ENCODE data around the gene NUDT1.

NUDT1 gene

DNA sequence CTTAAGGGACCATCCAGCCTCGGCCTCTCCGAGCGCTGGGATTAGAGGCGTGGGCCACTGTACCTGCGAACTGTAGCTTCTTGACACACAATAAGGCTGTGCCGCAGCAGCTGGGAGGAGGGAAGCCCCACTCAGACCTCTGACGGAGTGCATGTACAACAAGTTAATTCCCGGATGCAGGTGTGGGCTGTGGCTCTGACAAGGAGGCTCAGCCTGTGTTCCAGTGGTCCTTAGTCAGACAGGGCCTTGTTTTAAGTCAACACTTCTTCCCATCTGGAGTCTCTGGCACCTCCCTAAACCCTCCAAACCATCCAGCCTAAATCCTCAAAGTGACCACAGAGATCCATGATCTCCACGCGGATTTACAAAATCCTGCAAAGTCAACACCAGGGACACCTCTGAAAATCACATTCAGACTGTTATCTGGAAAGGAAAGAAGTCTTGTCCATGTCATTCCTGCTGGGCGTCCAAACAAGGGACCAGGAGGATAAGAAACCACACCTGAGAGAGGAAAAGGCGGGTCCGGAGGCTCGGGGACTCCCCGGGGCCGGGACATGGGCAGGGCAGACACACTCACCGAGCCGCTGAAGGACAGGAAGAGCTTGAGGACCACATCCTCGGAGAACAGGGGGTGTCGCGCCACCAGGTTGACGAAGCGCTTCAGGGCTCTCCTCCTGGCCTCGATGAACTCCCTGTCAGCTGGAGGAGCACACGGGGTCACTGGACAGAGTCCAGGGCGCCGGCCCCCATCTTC, 29.4 kb downstream of the NUDT1 start:
- DNase-seq = no peak

DNA sequence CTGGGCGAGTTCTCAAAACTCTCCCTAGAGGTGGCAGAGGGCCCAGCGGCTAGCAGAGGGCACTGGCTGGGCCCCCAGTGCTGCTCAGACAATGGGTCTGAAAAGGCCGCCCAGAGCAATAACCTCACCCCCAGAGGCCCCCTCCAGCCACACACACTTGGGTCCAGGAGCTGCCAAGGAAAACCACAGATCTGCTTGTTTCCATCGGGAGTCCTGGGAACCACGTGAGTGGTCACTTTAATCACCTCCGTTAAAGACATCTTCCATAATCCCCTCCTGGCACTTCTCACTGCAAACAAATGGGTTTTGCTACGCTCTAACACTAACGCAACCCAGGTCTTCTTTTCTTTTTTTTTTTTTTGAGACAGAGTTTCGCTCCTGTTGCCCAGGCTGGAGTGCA, 30.0 kb downstream of the NUDT1 start:
- no peak for DNase-seq

DNA sequence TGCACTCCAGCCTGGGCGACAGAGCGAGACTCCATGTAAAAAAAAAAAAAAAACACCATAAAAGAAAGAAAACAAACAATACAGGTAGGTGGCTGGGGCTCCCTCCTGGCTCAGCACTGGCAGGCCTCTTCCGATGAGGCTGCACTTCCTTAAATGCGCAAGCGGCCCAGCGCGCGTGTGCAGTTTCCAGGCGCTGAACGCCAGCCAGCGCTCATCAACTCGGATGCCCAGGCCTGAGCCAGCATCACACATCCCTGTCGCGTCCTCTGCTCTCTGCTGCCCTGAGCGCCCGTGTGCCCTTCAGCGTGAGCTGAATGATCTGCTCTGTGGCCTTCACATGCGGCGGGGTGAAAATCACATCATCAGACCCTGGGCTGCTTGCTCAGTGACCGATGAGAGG, 31.8 kb downstream of the NUDT1 start:
- no peak for DNase-seq

DNA sequence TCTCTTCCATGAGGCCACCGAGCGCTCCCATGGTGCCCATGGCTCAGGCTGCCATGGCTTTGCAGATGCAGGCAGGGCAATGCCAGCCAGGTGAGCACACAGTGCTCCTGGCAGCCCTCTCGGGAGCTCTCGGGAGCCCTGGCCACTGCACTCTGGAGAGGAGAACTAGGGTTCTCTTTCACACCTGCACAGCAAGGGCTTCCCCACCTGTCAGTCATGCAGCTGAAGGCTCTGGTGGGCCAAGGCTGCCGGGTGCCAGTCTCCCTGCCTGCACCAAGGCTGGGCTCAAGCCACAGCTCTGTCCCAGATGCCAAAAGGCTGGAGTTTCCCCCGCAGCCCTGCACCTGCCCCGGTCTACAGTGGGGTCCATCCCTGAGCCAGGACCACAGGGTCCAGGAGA, 32.6 kb downstream of the NUDT1 start:
- DNase-seq = no peak

DNA sequence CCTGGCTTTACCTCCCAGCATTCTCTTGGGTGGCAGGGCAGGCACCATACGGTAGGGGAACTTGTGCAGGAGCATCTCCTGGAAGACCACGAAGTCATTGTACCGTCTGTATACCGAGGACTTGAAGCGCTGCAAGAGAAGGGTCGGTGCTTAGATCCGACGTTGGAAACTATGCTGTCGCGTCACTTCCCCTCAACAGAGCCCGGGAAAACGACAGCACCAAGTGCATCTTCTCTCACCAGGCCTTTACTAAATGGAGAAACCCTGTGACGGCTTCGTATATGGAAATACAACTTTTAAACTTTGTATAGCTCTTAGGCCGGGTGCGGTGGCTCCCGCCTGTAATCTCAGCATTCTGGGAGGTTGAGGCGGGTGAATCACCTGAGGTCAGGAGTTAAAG, 33.1 kb downstream of the NUDT1 start:
- DNase-seq = no peak

DNA sequence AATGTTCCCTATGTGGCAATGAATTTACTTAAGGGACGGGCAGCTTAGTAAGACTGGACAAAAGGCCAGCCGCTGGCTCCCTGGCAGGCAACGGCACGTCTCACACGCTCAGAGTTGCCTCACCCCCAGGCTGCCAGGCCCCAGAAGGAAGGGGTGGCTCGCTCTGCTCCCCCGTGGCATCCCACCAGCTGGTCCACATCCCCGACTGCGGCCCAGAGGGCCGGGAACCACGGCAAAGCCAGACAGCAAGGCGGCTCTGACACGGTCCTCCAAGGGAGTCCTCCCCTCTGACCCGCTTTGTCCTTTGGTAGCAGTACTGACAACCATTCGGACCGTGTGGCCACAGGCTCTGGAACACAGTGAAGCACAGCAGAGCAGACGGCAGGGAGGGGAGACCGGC, 34.1 kb downstream of the NUDT1 start:
- no peak for DNase-seq

DNA sequence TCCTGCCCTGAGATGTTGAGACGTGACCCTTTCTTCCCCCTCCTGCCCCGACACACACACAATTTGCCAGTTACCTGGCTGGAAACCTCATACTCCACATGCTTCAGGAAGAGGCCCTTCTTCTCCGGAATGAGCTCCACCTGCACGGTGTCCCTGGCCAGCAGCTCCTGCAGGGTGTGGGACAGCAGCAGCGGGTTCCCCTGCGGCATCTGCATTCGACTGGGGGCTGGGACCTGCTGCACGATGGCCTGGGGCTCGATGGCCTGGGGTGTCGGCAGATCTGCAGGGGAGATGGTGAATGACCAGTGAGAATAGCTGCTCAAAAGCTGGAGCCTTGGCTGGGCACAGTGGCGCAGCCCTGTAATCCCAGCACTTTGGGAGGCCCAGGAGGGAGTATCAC, 36.0 kb downstream of the NUDT1 start:
- no peak for DNase-seq

DNA sequence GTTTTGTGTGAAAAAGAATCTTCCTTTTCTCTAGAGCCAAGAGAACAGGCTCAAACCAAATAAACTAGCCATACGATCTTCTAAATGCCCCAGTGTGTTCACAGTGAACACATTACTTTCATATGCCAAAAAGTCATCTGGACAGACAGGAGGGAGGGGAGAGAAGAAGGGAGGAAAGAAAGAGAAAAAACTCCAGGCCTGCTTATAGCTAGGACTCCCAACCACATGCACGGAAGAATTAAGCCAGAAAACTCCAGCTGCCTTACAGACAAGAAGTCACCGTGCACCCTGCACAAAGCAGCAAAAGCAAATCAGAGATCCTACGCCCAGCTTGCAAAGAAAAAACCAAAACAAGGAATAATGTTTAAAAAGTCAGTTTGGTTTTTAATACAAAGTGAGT, 37.9 kb downstream of the NUDT1 start:
- peak; percentile 50 for DNase-seq

DNA sequence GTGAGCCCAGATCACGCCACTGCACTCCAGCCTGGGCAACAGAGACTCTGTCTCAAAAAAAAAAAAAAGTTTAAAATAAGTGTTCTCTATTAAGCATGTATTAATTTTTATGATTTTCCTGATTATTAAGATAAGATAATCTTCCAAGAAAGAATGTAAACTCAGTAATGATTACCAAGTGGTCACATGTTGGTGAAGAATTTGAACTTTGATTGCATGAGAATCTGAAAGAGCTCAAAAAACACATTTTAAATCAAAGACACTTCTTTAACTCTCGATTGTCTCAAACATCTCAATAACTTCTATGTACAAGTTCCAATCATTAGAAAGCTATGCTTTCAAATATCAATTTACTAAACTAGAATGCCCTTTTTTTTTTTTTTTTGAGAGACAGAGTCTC, 38.4 kb downstream of the NUDT1 start:
- DNase-seq = no peak

DNA sequence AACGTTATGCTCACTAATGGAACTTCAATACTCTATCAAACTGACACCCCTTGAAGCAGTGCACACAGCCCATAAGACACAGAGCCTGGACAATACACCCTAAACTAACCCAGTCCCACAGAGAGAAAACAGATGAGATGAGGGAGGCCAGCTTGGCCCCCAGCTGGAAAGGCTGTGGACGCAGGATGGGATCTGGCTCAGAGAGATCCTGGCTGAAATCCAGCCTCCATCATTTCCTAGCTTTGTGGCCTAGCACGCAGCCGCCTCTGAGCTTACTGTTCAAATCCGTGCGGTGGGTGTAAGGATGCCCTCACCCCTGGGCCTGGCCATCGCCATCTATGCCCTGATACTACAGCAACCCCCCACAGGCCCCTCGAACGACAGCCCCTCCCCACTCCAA, 39.5 kb downstream of the NUDT1 start:
- peak; percentile 40 for DNase-seq

DNA sequence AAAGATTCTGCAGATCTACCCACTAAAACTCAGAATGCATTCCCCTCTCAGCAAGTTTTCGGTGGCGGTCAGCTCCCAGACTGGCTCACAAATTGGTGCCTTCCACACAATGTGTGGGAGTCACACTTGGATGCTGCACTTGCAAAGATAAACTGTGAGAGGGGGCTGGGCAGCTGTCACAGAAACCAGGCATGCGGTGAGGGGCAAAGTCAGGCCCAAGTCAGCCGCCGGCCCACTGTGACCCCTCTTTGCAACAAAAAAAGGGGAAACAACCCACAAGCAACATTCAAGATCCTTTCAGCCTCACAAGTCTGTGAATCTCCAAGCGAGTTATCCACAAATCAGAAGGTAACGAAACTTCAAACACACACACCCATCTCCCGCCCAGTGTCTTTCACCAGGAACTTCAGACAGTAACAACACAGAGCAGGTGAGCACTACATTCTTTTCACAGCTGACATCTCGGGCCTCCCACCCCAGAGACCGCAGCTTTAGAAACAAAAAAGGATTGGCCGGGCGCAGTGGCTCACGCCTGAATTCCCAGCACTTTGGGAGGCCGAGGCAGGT, 40.2 kb downstream of the NUDT1 start:
- no peak for DNase-seq

DNA sequence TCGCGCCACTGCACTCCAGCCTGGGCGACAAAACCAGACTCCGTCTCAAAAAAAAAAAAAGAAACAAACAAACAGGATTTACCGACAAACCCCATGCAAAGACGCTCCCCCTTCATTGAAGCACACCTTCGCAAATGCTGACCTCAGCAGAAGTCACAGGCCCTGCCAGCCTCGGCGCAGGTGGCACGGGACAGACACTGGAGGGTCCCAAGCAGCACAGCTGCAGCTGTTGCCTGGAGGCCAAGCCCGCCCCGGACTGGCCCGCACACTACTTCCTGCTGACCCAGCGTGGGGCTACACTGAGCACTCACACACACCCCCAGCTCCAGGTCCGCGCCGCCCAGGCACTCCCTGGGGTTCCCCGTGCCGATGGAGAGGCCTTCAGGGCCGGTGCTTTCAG, 41.0 kb downstream of the NUDT1 start:
- no peak for DNase-seq

DNA sequence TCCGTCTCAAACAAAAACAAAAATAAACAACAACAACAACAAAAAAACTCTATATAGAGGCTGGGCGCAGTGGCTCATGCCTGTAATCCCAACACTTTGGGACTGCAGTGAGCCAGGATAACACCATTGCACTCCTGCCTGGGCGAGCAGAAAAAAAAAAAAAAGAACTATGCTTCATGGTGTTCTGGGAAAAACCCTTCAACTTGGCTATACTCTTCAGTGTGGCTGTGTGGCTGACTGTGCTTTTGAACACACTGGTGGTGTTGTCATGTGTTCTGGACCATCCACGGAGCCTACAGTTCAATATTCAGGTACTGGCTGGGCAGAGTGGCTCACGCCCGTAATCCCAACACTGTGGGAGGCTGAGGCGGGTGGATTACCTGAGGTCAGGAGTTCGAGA, 45.7 kb downstream of the NUDT1 start:
- DNase-seq = no peak

DNA sequence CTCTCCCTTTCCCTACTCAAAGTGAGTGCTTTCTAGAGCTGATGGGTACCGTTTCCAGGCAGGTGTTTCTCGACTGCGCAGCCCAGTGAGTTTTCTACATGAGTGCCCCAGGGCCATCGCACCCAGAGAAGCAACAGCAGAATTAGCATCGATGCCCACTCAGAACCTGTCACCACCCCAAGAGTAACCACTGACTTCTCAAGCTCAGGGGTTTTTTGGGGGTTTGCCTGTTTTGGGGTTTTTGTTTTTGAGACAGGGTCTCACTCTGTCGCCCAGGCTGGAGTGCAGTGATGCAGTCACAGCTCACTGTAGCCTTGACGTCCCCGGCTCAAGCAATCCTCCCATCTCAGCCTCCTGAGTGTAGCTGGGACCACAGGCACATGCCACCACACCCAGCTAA, 46.5 kb downstream of the NUDT1 start:
- no peak for DNase-seq

DNA sequence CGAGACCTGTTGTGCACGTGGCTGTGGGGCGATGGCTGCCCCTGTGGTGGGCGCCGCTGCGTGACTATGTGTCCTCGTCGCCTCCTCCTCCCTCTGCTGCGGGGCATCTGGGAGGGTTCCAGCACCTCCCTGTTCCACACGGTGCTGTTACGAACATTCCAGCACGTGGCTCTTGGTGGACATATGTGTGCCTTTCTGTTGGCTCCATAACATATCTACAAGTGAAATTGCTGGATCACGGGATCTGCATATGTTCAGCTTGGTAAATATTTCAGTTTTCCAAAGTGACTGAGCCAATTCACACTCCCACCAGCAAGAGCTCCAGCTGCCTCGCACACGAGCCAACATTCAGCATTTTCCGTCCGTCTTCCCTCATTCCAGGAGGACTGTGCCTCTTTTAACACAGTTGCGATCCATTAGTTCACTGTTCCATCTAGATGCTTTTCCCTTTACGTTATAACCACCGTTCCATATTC, 47.1 kb downstream of the NUDT1 start:
- DNase-seq = no peak

DNA sequence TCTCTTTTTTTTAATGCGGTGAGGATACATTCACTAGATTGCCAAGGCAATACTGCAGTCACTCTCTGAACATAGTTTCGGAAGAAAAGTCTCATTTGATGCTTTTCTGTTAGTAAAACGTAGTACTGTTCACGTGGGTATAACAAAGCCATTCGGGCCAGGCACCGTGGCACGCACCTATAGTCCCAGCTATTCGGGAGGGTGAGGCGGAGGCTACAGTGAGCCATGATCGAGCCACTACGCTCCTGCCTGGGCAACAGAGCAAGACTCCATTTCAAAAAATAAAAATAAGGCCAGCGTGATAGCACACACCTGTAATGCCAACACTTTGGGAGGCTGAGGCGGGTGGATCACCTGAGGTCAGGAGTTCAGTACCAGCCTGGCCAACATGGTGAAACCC, 47.6 kb downstream of the NUDT1 start:
- no peak for DNase-seq

DNA sequence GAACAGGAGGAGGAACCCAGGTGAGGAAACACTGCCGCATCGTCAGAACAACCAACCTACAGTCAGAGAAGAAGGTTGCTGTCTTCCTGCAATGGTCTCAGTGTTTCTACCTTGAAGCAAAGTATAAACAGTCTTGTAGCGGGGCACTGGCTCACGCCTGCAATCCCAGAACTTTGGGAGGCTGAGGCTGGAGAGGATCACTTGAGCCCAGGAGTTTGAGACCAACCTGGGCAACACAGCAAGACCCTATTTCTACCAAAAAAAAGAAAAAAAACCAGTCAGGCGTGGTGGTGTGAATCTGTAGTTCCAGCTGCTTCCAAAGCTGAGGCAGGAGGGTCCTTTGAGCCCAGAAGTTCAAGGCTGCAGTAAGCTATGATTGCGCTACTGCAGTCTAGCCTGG, 48.9 kb downstream of the NUDT1 start:
- no peak for DNase-seq

DNA sequence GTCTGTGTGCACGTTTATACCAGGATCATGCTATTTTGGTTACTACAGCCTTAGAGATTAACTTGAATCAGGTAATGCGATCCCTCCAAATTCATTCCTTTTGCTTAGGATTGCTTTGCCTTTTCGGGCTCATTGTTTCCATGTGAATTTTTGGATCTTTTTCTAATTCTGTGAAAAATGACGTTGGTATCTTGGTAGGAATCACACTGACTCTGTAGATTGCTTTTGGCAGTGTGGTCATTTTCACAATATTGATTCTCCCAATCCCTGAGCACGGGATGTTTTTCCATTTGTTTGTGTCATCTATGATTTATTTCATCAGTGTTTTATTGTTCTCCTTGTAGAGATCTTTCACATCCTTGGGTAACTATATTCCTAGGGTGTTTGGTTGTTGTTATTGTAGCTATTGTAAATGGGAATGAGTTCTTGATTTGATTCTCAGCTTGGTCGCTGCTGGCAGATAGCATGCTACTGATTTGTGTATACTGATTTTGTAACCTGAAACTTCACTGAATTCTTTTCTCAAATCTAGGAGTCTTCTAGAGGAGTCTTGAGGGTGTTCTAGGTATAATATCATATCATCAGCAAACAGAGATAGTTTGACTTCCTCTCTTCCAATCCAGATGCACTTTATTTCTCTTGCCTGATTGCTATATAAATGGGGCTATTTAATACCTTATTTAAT, 54.1 kb downstream of the NUDT1 start:
- no peak for DNase-seq

DNA sequence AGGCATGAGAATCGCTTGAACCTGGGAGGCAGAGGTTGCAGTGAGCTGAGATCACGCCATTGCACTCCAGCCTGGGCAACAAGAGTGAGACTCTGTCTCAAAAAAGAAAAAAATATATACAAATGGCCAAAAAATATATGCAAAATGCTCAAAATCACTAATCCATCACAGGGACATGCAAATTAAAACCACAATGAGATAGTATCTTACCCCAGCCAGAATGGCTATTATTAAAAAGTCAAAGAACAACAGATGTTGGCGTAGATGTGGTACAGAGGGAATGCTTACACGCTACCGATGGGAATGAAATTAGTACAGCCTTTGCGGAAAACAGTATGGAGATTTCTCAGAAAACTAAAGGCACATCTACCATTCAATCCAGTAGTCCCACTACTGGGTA, 54.8 kb downstream of the NUDT1 start:
- DNase-seq = no peak

DNA sequence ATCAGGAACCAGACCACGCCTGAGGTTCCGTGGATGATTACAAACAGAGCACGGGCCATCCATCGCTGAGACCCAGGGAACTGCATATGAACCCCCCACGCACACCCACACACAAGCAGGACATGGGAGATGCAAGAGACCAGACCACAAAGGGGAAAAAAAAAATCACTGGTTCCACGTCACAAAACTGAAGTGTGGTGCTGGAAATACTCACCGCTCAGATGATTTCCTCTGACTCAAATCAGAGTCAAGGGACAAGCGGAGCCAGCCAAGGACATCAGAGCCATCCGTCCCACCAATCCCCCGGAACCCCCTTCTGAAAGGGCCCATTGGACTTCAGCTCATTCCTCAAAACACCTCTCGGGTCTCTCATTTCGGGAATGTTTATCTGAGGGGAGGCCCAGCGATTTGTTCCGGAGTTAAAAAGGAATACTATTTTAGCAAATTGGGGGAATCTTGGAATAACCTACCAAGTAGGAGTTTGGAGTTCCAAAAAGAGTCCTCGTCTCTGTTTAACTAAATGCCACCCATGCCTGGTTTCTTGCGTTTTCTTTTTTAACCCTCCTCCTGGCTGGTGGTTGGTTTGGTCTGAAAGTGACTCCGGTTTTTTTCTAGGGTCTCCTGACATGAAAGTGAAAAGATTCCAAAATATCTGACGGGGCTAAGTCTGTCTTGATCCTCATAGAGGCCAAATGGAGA, 57.3 kb downstream of the NUDT1 start:
- no peak for DNase-seq

DNA sequence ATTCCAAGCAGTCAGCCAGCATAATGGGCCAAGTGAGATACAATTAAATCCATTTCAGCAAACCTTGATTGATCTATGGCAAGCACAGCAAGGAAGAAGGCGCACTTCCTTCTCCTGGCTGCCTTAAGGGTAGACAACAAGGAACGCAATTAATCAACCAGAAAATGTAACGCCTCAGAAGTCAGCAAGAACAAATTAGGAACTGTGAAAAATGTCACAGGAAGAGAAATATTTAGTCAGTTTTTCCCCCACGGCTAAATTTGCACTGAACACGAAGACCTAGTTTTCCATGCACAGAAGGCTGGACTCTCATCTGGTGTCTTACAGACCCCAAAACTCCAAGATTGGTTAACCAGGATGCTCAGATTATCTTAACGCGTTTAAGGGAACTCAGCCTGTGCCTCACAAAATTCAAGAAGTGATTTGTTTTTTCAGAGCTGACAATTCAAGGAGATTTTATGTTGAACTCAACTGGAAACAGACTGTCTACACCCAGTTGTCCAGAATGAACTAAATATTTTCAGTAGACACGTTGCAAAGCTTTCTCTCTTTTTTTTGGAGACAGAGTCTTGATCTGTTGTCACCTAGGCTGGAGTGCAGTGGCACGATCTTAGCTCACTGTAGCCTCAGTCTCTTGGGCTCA, 58.0 kb downstream of the NUDT1 start:
- DNase-seq = no peak
